GM18505 (cell line): ENCODE results near the gene TNNC1.

Source experiments
- ATAC-seq: cut with Tn5 transposase; IDR thresholded peaks from one replicate; pipeline ENCODE4 v1.9.1; 2021; ENCODE audit not compliant: unreplicated experiment
- POLR2A ChIP-seq: IDR thresholded peaks from 4 replicates; pipeline ENCODE4 v1.6.1; 2011; ENCODE audit warnings: borderline replicate concordance; ENCODE audit not compliant: insufficient read depth, insufficient read length; ENCODE audit errors: extremely low read depth

The TNNC1 gene

GRCh38 chr3:52440249-52440551 is 13.6 kb downstream of the TNNC1 start:
- no peak for TF ChIP-seq POLR2A
- ATAC-seq: no peak

GRCh38 chr3:52439426-52440248 is 14.2 kb downstream of the TNNC1 start:
- TF ChIP-seq POLR2A: no peak
- ATAC-seq: no peak

DNA sequence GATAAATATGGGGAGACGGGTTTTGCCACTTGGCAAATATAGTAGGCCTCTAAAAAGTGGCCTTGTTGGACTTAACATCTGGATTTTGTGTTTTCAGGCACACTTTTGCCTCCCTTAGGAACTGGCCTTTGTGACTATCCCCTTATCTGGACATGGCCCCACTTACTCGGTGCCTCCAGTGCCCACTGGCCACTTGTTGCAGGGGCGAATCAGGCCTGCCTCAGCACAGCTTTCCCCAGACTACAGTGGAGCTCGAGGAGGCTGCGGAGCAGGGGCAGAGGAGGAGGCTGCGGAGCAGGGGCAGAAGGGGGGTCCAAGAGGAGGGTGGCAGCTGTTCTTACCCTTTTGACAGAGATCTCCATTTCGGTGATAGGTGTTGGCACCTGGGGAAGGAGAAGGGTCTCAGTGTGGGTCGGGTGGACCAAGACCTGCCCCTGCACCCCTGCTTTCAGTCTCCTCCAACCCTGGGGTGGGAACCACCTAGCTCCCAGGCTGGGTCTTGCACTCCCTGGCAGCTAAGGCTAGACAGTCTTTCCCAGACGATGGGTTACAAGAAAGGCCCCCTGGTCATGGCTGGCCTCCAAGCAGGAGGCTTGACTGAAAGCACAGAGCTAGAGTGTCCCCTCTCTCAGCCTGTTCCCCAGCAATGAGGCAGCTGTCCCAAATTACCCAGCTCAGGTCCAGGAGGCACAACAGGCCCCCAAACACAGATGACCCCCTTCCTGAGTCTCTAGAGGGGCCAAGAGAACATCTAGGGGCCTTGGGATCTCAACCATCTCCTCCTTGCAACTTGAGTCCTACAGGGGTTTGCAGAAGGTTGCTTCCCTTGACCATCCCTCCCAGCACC is 15.0 kb downstream of the TNNC1 start:
- no peak for ATAC-seq
- TF ChIP-seq POLR2A: no peak

GRCh38 chr3:52438104-52438376 is 15.8 kb downstream of the TNNC1 start:
- ATAC-seq: no peak
- no peak for TF ChIP-seq POLR2A

- TF ChIP-seq POLR2A: no peak
- ATAC-seq: no peak
Measured at GRCh38 chr3:52437326-52438103, 16.3 kb downstream of the TNNC1 start.

DNA sequence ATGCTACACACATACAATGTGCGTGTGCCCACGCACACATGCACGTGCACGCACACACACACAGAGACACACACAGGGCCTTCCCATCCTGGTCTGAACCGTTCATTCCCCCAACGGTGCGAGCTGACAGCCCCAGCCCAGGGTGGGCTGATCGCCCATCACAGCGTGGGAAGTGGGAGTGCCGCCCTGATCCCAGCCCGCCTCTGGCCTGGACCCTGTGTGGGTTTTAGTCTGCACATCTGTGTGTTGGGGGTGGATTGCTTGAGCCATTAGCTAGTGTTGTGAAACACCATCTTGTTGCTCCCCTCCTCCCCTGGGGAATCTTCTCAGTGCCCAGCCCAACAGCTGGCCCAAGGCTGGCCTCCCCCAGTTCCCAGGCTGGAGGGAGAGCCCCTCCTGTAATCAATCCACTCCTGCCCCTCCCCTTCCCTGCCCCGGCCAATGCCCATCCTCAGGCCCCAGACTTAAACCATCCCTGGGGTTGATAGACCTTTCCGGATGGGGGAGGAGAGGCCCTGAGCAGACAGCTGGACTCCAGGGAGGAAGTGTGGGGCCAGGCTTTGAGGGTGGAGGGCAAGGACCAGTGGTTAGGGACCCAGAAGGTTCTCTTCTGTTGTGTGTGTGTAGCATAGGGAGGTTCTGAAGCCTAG is 17.2 kb downstream of the TNNC1 start:
- no peak for ATAC-seq
- TF ChIP-seq POLR2A: no peak

DNA sequence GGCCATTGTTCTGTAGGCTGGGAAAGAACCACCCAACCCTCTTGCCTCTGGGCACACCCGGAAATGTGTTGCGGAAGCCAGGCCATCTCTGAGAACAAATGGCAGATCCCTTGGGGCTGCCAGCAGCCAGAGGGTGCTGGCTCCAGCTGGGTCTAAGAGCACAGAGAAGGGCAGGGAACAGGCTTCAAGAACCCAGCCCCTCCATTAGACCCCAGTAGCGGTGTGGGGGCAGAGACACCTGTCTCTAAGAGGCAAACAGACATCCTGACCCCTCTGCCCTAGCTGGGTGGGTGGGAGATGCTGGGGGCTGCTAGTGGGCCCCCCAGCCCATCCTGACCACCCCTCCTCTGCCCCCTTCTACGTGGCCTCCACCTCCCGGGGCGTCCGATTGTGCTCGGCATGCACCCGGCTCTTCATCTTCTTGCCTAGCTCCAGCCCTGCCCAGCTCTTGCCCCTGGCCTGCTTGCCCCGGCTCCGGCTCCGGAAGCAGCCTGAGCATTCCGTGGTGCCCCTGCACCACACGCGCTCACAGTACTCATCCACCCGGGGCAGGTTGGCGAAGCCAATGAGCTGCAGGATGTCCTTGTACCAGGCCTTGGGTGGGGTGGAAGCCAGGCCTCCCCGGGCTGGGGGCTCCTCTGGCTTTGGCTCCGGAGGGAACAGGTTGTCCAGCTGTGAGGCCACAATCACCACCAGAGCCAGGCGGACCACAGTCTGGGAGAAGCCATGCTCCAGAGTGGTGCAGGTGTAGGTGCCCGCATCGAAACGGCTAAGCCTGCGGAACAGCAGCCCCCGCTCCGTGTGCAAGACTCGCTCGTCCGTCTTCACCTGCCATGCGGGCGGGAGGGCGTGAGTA is 18.4 kb downstream of the TNNC1 start:
- no peak for ATAC-seq
- no peak for TF ChIP-seq POLR2A

DNA sequence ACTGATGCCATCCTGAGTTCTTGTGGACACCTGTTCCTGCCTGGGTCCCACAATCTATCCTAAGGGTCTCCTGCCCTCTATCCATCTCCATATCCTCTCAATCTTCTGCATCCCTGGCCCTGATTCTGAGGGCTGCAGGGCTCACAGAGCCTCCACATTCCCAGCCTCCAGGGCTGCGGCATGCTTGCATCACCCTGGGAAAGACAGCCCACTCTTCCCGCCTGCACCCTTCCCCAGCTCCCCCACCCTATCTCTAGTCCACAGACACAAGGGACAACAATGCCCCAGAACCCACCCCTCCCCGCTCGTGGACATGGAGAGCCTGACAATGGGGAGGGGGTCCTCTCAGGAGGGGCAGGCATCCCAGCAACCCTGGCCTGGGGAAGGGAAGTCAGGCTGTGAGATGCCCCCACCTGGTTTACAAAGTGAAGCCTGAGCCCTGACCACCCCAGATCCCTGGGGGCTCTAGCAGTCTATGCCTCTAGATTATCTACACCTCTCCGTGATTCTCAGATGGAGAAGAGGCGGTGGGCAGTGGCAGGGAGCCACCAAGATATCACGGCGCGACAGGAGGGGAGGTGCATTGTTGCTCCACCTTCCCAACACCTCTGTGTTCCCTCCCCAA is 19.2 kb downstream of the TNNC1 start:
- no peak for ATAC-seq
- TF ChIP-seq POLR2A: no peak

DNA sequence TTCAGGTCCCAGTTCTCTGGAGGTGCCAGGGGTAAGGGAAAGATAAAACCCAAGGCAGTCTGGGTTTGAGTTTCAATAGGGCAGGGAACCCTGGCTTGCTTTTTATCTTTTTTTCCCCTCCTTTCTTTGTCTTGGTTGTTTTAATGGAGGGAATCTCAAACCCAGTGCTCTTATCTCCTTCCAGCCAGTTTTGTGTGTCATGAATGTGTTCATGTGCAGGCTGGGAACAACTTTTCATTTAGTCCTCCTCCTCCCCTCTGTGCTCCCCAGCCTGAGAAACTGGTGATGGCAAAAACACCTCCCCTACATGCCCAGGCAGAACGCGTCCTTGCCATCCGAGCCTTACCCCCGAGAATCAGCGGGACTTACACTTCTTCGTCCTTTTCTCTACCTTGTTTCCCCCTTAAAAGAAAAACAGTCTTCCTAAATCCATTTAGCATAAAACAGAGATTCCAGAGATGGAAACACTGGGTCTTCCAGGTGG is 19.8 kb downstream of the TNNC1 start:
- no peak for TF ChIP-seq POLR2A
- ATAC-seq: no peak

DNA sequence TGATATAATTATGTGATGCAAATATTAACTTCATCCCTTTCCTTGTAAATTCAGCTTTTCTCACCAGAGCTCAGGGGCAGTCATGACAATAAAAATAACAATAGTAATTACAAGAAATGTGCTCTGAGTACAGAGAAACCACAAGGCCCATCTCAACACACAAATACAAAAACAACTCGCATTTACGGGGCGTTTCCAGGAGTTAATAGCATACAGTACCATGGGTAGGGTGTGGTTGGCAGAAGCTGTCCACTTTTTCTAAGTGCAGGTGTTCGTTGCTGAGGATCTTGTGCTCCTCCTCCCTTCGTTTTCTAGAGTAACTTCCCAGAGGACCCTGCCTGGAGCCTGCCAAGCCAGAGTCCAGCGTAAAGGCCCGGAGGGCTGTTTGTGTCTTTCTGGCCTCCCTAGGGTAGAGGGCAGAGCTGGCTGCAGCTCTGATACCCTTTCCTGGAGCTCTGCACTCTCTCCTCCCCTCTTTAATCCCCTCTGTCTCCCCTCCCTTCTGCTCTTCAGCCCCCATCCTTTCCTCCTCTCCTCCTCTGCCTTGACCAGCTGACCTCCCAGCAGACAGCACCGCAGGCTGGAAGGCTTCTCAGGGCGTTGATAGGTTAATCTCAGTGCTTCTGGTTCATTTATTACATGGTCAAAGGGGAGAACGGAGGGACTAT is 20.4 kb downstream of the TNNC1 start:
- ATAC-seq: no peak
- no peak for TF ChIP-seq POLR2A

DNA sequence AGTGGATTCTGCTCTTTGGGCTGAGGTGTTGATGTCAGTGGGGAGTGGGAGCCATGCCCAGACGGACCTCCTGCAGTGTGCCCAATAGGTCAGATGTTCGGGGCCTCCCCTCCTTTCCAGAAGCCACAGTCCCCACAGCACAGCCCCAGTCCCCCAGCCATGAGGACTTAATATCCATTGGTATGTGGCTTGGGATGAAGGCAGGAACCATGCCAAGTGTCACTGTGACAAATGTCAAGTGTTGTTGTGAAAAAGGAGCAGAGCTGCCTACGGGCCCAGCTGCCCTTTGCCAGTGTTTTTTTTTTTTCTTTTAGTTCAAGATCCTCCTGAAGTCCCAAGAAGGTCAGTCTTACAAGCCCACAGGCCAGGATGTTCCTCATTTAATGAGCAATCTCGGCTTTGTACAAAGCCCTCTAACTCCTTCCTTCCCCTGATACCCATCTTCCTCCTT is 21.1 kb downstream of the TNNC1 start:
- no peak for TF ChIP-seq POLR2A
- ATAC-seq: no peak
